ENCODE measurements around the gene BDP1. TPM values are rescaled to one million over a fixed set of nuclear protein-coding genes. Genes with fewer than 3 reads are reported as not detected.

Gene BDP1
- total RNA-seq, 1 donor from 2014 or later, result 36.2 TPM

DNA sequence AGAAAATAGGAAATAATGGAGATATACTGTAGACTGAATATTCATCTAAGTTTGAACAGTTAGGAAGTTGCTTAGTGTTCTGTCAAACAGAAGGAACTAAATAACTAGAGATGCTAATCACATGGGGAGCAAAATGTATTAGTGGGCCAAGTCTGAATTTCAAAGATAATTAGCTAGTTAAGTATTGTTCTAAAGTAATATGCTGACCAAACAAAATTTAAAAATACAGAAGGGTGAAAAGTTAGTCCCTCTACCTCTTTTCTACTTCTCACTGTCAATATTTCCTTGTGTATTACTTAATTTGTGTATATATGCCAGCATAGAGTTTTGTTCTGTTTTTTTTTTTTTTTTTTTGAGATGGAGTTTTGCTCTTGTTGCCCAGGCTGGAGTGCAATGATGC, 135.6 kb downstream of the BDP1 start:
- no peaks in the 10 kb centered on the region for H3K9me3 Mint-ChIP-seq
- Histone ChIP-seq H3K4me2 (no peak overlapping the region), H3K27ac (no peak overlapping the region), H3K9ac (no peak overlapping the region), H2AFZ (replicated peaks) (no peak overlapping the region), H3K4me1 (no peaks in the 10 kb centered on the region), H3K9me3 (ENCODE audit: low read depth) (no peaks in the 10 kb centered on the region), H3K36me3 (no peaks in the 10 kb centered on the region), H4K20me1 (ENCODE audit: low read depth) (no peaks in the 10 kb centered on the region), H3K4me3 (no peak overlapping the region), H3F3A (ENCODE audit: low read depth) (peaks cover 8% of the 10 kb centered on the region), H3K79me2 (ENCODE audit: low read depth) (peaks cover 18% of the 10 kb centered on the region), H3K27me3 (no peaks in the 10 kb centered on the region)
- DNase-seq (ENCODE audit: low spot score), result no peak
- no peak for TF ChIP-seq EZH2 (IDR thresholded peaks at IDR 0.05)
- TF ChIP-seq, protein P1, sequence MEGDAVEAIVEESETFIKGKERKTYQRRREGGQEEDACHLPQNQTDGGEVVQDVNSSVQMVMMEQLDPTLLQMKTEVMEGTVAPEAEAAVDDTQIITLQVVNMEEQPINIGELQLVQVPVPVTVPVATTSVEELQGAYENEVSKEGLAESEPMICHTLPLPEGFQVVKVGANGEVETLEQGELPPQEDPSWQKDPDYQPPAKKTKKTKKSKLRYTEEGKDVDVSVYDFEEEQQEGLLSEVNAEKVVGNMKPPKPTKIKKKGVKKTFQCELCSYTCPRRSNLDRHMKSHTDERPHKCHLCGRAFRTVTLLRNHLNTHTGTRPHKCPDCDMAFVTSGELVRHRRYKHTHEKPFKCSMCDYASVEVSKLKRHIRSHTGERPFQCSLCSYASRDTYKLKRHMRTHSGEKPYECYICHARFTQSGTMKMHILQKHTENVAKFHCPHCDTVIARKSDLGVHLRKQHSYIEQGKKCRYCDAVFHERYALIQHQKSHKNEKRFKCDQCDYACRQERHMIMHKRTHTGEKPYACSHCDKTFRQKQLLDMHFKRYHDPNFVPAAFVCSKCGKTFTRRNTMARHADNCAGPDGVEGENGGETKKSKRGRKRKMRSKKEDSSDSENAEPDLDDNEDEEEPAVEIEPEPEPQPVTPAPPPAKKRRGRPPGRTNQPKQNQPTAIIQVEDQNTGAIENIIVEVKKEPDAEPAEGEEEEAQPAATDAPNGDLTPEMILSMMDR (IDR thresholded peaks at IDR 0.05), result no peak
- TF ChIP-seq EZH2phosphoT487 (IDR thresholded peaks at IDR 0.05), result no peak
- H3K36me3 Mint-ChIP-seq, result peaks cover 9% of the 10 kb centered on the region
- no peak overlapping the region for H3K4me3 Mint-ChIP-seq
- no peak overlapping the region for H3K27ac Mint-ChIP-seq
- H3K27me3 Mint-ChIP-seq (ENCODE audit: insufficient read depth, low read depth), result peaks cover 2% of the 10 kb centered on the region
- H3K4me1 Mint-ChIP-seq, result peaks cover 17% of the 10 kb centered on the region

DNA sequence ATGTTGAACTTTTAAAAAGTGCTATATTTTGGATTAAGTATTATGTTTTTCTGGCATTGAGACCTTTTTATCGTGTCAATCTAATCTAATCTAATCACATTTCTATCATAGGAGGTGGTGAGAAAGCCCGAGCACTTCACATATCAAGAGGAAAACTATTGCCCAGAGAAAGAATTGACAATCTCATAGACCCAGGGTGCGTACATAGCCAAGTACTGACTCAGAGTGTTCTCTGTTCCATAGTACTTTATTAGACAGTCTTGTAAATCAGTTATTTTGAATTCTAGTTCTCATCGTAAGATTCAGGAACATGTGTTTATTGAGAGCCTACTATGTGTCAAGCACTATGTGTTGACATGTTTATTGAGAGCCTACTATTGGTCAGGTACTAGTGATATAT, 140.7 kb downstream of the BDP1 start:
- peaks cover 20% of the 10 kb centered on the region for H3K36me3 Mint-ChIP-seq
- H3K27ac Mint-ChIP-seq, result no peak overlapping the region
- no peaks in the 10 kb centered on the region for H3K36me3 ChIP-seq
- H3K4me3 ChIP-seq, result no peak overlapping the region
- H3K4me1 Mint-ChIP-seq, result no peaks in the 10 kb centered on the region
- no peak overlapping the region for H3K4me3 Mint-ChIP-seq
- no peak overlapping the region for H3K9ac ChIP-seq
- no peaks in the 10 kb centered on the region for H3K9me3 ChIP-seq (ENCODE audit: low read depth)
- no peaks in the 10 kb centered on the region for H3K4me1 ChIP-seq
- DNase-seq (ENCODE audit: low spot score), result no peak
- H3F3A ChIP-seq (ENCODE audit: low read depth), result no peaks in the 10 kb centered on the region
- TF ChIP-seq EZH2phosphoT487 (IDR thresholded peaks at IDR 0.05) (no peak), EZH2 (IDR thresholded peaks at IDR 0.05) (no peak)
- H2AFZ ChIP-seq (replicated peaks), result no peak overlapping the region
- no peaks in the 10 kb centered on the region for H3K27me3 ChIP-seq
- H3K27me3 Mint-ChIP-seq (ENCODE audit: insufficient read depth, low read depth), result peaks cover 2% of the 10 kb centered on the region
- H4K20me1 ChIP-seq (ENCODE audit: low read depth), result no peaks in the 10 kb centered on the region
- no peak overlapping the region for H3K4me2 ChIP-seq
- no peaks in the 10 kb centered on the region for H3K9me3 Mint-ChIP-seq
- H3K27ac ChIP-seq, result no peak overlapping the region
- H3K79me2 ChIP-seq (ENCODE audit: low read depth), result no peaks in the 10 kb centered on the region

DNA sequence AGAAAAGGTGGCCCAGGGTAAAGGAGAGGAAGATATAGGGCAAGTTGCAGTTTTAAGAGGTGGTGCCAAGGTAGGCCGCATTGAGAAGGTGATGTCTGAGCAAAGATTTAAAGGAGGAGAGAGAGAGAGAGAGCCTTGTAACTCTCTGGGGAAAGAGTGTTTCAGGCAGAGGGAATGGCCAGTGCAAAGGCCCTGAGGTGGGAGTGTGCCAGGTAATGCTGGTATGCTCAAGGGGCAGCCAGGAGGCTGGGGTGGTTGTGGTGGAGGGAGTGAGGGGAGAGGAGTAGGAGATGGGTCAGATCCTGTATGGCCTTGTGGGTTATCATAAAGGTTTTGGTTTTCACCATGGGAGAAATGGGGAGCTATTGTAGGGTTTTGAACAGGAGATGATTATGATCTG, 141.6 kb downstream of the BDP1 start:
- no peak for DNase-seq (ENCODE audit: low spot score)
- H3K4me1 Mint-ChIP-seq, result no peaks in the 10 kb centered on the region
- H3K4me3 Mint-ChIP-seq, result no peak overlapping the region
- no peaks in the 10 kb centered on the region for H3K9me3 Mint-ChIP-seq
- no peaks in the 10 kb centered on the region for H3K27me3 ChIP-seq
- H3K4me2 ChIP-seq, result no peak overlapping the region
- H3K79me2 ChIP-seq (ENCODE audit: low read depth), result no peaks in the 10 kb centered on the region
- no peaks in the 10 kb centered on the region for H3K9me3 ChIP-seq (ENCODE audit: low read depth)
- no peak overlapping the region for H3K9ac ChIP-seq
- H3K4me3 ChIP-seq, result no peak overlapping the region
- H3K27ac Mint-ChIP-seq, result no peak overlapping the region
- H3K27me3 Mint-ChIP-seq (ENCODE audit: insufficient read depth, low read depth), result peaks cover 2% of the 10 kb centered on the region
- no peaks in the 10 kb centered on the region for H3K36me3 ChIP-seq
- H3K36me3 Mint-ChIP-seq, result peaks cover 23% of the 10 kb centered on the region
- no peak for TF ChIP-seq EZH2phosphoT487 (IDR thresholded peaks at IDR 0.05)
- TF ChIP-seq EZH2 (IDR thresholded peaks at IDR 0.05), result no peak
- TF ChIP-seq, protein P1 (IDR thresholded peaks at IDR 0.05), result no peak
- no peak overlapping the region for H3K27ac ChIP-seq
- H3F3A ChIP-seq (ENCODE audit: low read depth), result no peaks in the 10 kb centered on the region
- H2AFZ ChIP-seq (replicated peaks), result no peak overlapping the region
- no peaks in the 10 kb centered on the region for H3K4me1 ChIP-seq
- no peaks in the 10 kb centered on the region for H4K20me1 ChIP-seq (ENCODE audit: low read depth)

DNA sequence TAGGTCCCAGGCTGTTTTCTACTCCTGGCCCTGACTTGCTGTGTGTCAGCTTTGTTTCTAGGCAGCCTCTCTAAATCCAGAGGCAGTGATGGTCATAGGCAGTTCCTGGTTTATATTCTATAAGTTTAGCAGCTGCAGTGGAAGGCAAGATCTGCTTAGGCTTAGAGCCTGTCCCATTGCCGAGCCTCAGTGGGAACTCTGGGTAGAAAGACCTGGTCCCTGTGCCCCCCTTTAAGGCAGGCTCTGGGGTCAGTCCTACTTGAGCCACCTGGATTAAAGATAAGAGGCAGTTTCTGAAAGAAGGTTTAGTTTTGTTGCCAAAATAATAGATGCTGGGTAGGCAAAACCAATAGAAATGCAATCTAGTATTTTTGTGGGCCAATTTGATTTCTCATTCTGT, 145.3 kb downstream of the BDP1 start:
- Histone ChIP-seq H3K4me3 (no peak overlapping the region), H2AFZ (replicated peaks) (no peak overlapping the region), H3K36me3 (no peaks in the 10 kb centered on the region), H3K79me2 (ENCODE audit: low read depth) (no peaks in the 10 kb centered on the region), H3K9me3 (ENCODE audit: low read depth) (no peaks in the 10 kb centered on the region), H3F3A (ENCODE audit: low read depth) (no peaks in the 10 kb centered on the region), H3K27ac (no peak overlapping the region), H3K4me1 (no peaks in the 10 kb centered on the region), H3K27me3 (no peaks in the 10 kb centered on the region), H4K20me1 (ENCODE audit: low read depth) (no peaks in the 10 kb centered on the region), H3K9ac (no peak overlapping the region), H3K4me2 (no peak overlapping the region)
- TF ChIP-seq EZH2 (IDR thresholded peaks at IDR 0.05), result no peak
- TF ChIP-seq, protein P1 (IDR thresholded peaks at IDR 0.05), result no peak
- no peak for TF ChIP-seq EZH2phosphoT487 (IDR thresholded peaks at IDR 0.05)
- H3K27ac Mint-ChIP-seq, result no peak overlapping the region
- H3K36me3 Mint-ChIP-seq, result peaks cover 38% of the 10 kb centered on the region
- H3K27me3 Mint-ChIP-seq (ENCODE audit: insufficient read depth, low read depth), result peaks cover 2% of the 10 kb centered on the region
- no peak for DNase-seq (ENCODE audit: low spot score)
- no peaks in the 10 kb centered on the region for H3K9me3 Mint-ChIP-seq
- H3K4me3 Mint-ChIP-seq, result no peak overlapping the region
- no peaks in the 10 kb centered on the region for H3K4me1 Mint-ChIP-seq

Measured in neural progenitor cell (in vitro differentiated cells).